Smooth muscle cell (in vitro differentiated cells): Measurements from ENCODE around the gene CYP24A1. TPM values are rescaled to one million over a fixed set of nuclear protein-coding genes. Genes with fewer than 3 reads are reported as not detected.

ENCODE experiments used
- DNase-seq: peaks from one replicate; lab custom pipeline; 2025; ENCODE audit not compliant: unreplicated experiment; lab: John Stamatoyannopoulos, UW
- H2AFZ ChIP-seq: fragments of 200-600 bp; sonication (generic); 2 replicates; pipeline ENCODE4 v1.6.0; 2016; ENCODE audit warnings: antibody characterized with exemption, low read depth, mild to moderate bottlenecking
- H3F3A ChIP-seq: fragments of 200-600 bp; sonication (generic); 2 replicates; pipeline ENCODE4 v1.6.0; 2017; ENCODE audit warnings: antibody characterized with exemption, low read depth
- H3K27ac ChIP-seq: fragments of 200-600 bp; sonication (generic); 2 replicates; pipeline ENCODE4 v1.5.1; 2016; ENCODE audit warnings: low read depth, mild to moderate bottlenecking
- H3K27me3 ChIP-seq: fragments of 200-600 bp; sonication (generic); 2 replicates; pipeline ENCODE4 v1.6.1; 2016; ENCODE audit warnings: low read depth, mild to moderate bottlenecking
- H3K36me3 ChIP-seq: fragments of 200-600 bp; sonication (generic); 2 replicates; pipeline ENCODE4 v1.5.1; 2016; ENCODE audit warnings: low read depth
- H3K4me1 ChIP-seq: fragments of 200-600 bp; sonication (generic); 2 replicates; pipeline ENCODE4 v1.5.1; 2016; ENCODE audit warnings: low read depth
- H3K4me2 ChIP-seq: fragments of 200-600 bp; sonication (generic); 2 replicates; pipeline ENCODE4 v1.6.0; 2016; ENCODE audit warnings: mild to moderate bottlenecking
- H3K4me3 ChIP-seq: fragments of 200-600 bp; sonication (generic); 2 replicates; pipeline ENCODE4 v1.5.1; 2016; ENCODE audit warnings: mild to moderate bottlenecking
- H3K79me2 ChIP-seq: fragments of 200-600 bp; sonication (generic); 2 replicates; pipeline ENCODE4 v1.6.0; 2016; ENCODE audit warnings: low read depth, mild to moderate bottlenecking
- H3K9ac ChIP-seq: fragments of 200-600 bp; sonication (generic); 2 replicates; pipeline ENCODE4 v1.6.0; 2016; ENCODE audit warnings: low read depth
- H3K9me3 ChIP-seq: fragments of 200-600 bp; sonication (generic); replicated peaks from 2 replicates; pipeline ENCODE4 v1.5.1; 2016; ENCODE audit warnings: low read depth
- H4K20me1 ChIP-seq: fragments of 200-600 bp; sonication (generic); 2 replicates; pipeline ENCODE4 v1.6.0; 2016; ENCODE audit warnings: low read depth
- CTCF ChIP-seq: fragments of 200-600 bp; sonication (generic); IDR thresholded peaks from 2 replicates; pipeline ENCODE4 v1.5.1; 2017; ENCODE audit warnings: borderline replicate concordance, mild to moderate bottlenecking, antibody characterized with exemption; ENCODE audit not compliant: insufficient read depth, poor library complexity, severe bottlenecking
- WGBS: methylation state at CpG from one replicate; pipeline ENCODE4 v1.1.7; 2016; ENCODE audit warnings: low lambda C conversion rate; 5-methylcytosine and 5-hydroxymethylcytosine counted together
- polyA plus RNA-seq: library from polyadenylated mRNA; unstranded; fragments of >200 nt; fragmentation: Nextera tagmentation; extraction: Ambion mirVana; gene quantifications from 2 replicates; pipeline ENCODE4 v1.2.1, GENCODE V29; 2016
- total RNA-seq: library from RNA; depleted of rRNA; stranded (reverse); fragments of >200 nt; gene quantifications from 2 replicates; pipeline ENCODE4 v1.2.3, GENCODE V29; 2014

Gene CYP24A1
- total and polyA plus RNA-seq, 2 experiments from 2014 or later = 0.70 to 18.0 TPM

- Histone ChIP-seq H3K79me2 (no peaks in the 10 kb centered on the region), H4K20me1 (no peaks in the 10 kb centered on the region), H3K27me3 (no peaks in the 10 kb centered on the region), H3F3A (peaks cover 20% of the 10 kb centered on the region), H3K4me2 (no peak overlapping the region), H2AFZ (no peak overlapping the region), H3K4me1 (peaks cover 10% of the 10 kb centered on the region), H3K36me3 (no peaks in the 10 kb centered on the region), H3K4me3 (no peak overlapping the region), H3K9me3 (no peaks in the 10 kb centered on the region), H3K27ac (no peak overlapping the region), H3K9ac (no peak overlapping the region)
- WGBS = 92% methylated on average over 2 of the region's 2 CpGs
- no peak for TF ChIP-seq CTCF
- no peak for DNase-seq
Measured at GRCh38 chr20:54119744-54120143, 54.0 kb downstream of the CYP24A1 start.

GRCh38 chr20:54118220-54119001 is 55.4 kb downstream of the CYP24A1 start:
- Histone ChIP-seq H3K27me3 (no peaks in the 10 kb centered on the region), H3K4me3 (no peak overlapping the region), H3F3A (peaks cover 24% of the 10 kb centered on the region), H3K79me2 (no peaks in the 10 kb centered on the region), H3K27ac (no peak overlapping the region), H3K36me3 (no peaks in the 10 kb centered on the region), H3K9me3 (no peaks in the 10 kb centered on the region), H3K4me2 (no peak overlapping the region), H3K4me1 (peaks cover 10% of the 10 kb centered on the region), H2AFZ (no peak overlapping the region), H3K9ac (no peak overlapping the region), H4K20me1 (no peaks in the 10 kb centered on the region)
- no peak for TF ChIP-seq CTCF
- DNase-seq = no peak
- 83% methylated on average over 9 of the region's 9 CpGs for WGBS

- peak overlapping the region; percentile 58 for H3K27ac ChIP-seq
- no peaks in the 10 kb centered on the region for H3K9me3 ChIP-seq
- H3K27me3 ChIP-seq = no peaks in the 10 kb centered on the region
- H3K4me3 ChIP-seq = no peak overlapping the region
- H3K4me2 ChIP-seq = no peak overlapping the region
- H3K4me1 ChIP-seq = no peaks in the 10 kb centered on the region
- no peak overlapping the region for H2AFZ ChIP-seq
- no peaks in the 10 kb centered on the region for H3K36me3 ChIP-seq
- no peak for DNase-seq
- peaks cover 10% of the 10 kb centered on the region for H3F3A ChIP-seq
- 96% methylated on average over 4 of the region's 4 CpGs for WGBS
- H3K79me2 ChIP-seq = no peaks in the 10 kb centered on the region
- no peaks in the 10 kb centered on the region for H4K20me1 ChIP-seq
- no peak overlapping the region for H3K9ac ChIP-seq
- no peak for TF ChIP-seq CTCF
Measured at GRCh38 chr20:54116550-54117235, 57.1 kb downstream of the CYP24A1 start.
